Ovary (tissue), 9 donors: ENCODE results near the gene FTCD. TPM values are rescaled to one million over a fixed set of nuclear protein-coding genes. Genes with fewer than 3 reads are reported as not detected.

Experiments used
- DNase-seq, 5 donors: peaks; one replicate each; pipeline ENCODE4 v3.0.0-alpha.2; 2019 to 2020
- H3K27ac ChIP-seq, 2 donors: fragments of 200-600 bp; one replicate each; pipeline versions ENCODE4 v1.5.1 to v1.8.0; 2019 to 2022
- H3K27me3 ChIP-seq: fragments of 200-600 bp; one replicate; pipeline ENCODE4 v1.8.0; 2022
- H3K36me3 ChIP-seq: fragments of 200-600 bp; sonication (generic); one replicate; pipeline ENCODE4 v1.5.1; 2019
- H3K4me1 ChIP-seq: one replicate; pipeline ENCODE4 v1.8.1; 2013; ENCODE audit warnings: mild to moderate bottlenecking, moderate library complexity; ENCODE audit not compliant: insufficient read depth
- H3K4me3 ChIP-seq: fragments of 200-600 bp; sonication (generic); one replicate; pipeline ENCODE4 v1.5.1; 2017
- H3K9me3 ChIP-seq, 2 donors: fragments of 200-600 bp in 1 of 2; sonication (generic) in 1 of 2; one replicate each; pipeline versions ENCODE4 v1.5.1 to v1.8.1; 2013 to 2019; ENCODE audit warnings: mild to moderate bottlenecking in 1 of 2, moderate library complexity in 1 of 2
- EP300 ChIP-seq: sonication (generic); formaldehyde crosslinking; IDR thresholded peaks from one replicate; pipeline ENCODE4 v1.6.1; 2017; ENCODE audit warnings: antibody characterized with exemption
- POLR2A ChIP-seq: fragments of 450-650 bp; IDR thresholded peaks from one replicate; pipeline ENCODE4 v1.6.1; 2017; ENCODE audit warnings: antibody characterized with exemption, mild to moderate bottlenecking, moderate library complexity
- WGBS, 3 donors: extraction: QIAGEN DNeasy Blood & Tissue Kit in 1 of 3; methylation state at CpG; one replicate each; pipeline versions ENCODE4 v1.1.5 to v1.1.7; 2013 to 2017; 5-methylcytosine and 5-hydroxymethylcytosine counted together
- intact Hi-C, 4 donors: fragments of 100-400 bp; cut with DNase I; formaldehyde crosslinking; loops; one replicate each; pipeline versions ENCODE4 v1.11.0 to v1.15.1; 2022 to 2023
- polyA plus RNA-seq, 2 donors: library from polyadenylated mRNA; stranded (reverse); fragments of 200-250 nt in 1 of 2; fragments of 350-450 nt in 1 of 2; fragmentation: Illumina TruSeq in 1 of 2; extraction: RNeasy Lipid Tissue Mini Kit (QIAGEN cat#74804) in 1 of 2; gene quantifications; one replicate each; pipeline ENCODE4 v1.2.3, GENCODE V29; 2013 to 2014
- total RNA-seq, 7 donors: library from RNA; depleted of rRNA in 2 of 7; stranded (reverse); fragments of >200 nt in 2 of 7; fragmentation: NEBNext Ultra II Directional in 3 of 7; extraction: Animal tissue kit (Norgen Biotek cat#: 25700) in 3 of 7; gene quantifications; one replicate each; pipeline versions ENCODE4 v1.1.0 to v1.2.4, GENCODE V29; 2016 to 2023
- TF ChIP-seq, protein P1 (sequence below), 3 donors: fragments of 450-650 bp in 2 of 3; fragments of 200-600 bp in 1 of 3; IDR thresholded peaks; one replicate each; pipeline versions ENCODE4 v1.5.1 to v1.8.0; 2016 to 2022; ENCODE audit warnings: antibody characterized with exemption in 3 of 3, mild to moderate bottlenecking in 1 of 3
- donor health status: DM: no; HTN: no; CAD: no; lungs with moderate emphysema.
- donor health status: DM: no; HTN: no; CAD: no.
- donor health status: Bipolar disorder and iron deficiency.
- donor health status: DM: yes; HTN: yes; CAD: no.
- donor health status: DM: no; HTN: no; CAD: no.
- donor health status: DM: yes; HTN: yes; CAD: no.

FTCD gene
- total and polyA plus RNA-seq, 9 donors = 0.83 to 7.5 (median 3.7) TPM; not detected in 1

GRCh38 chr21:46158666-46159300, 3.4 kb upstream of the FTCD start:
- H3K9me3 ChIP-seq = no peaks in the 10 kb centered on the region
- H3K27me3 ChIP-seq = no peaks in the 10 kb centered on the region
- peak in 3 of 5 donors; percentile 12 to 28 (median 13) for DNase-seq
- intact Hi-C loops = loop anchor here in 1 of 4 donors (10.0 kb wide), 1 partner anchor 66 kb away; the partner anchor contains the start of gene LSS
- no peaks in the 10 kb centered on the region for H3K36me3 ChIP-seq
- 90 to 93% (median 92%) methylated on average over 10 of the region's 10 CpGs for WGBS, 3 donors
- H3K4me3 ChIP-seq = no peak overlapping the region
- no peak for TF ChIP-seq POLR2A
- no peak for TF ChIP-seq EP300
- TF ChIP-seq, protein P1, sequence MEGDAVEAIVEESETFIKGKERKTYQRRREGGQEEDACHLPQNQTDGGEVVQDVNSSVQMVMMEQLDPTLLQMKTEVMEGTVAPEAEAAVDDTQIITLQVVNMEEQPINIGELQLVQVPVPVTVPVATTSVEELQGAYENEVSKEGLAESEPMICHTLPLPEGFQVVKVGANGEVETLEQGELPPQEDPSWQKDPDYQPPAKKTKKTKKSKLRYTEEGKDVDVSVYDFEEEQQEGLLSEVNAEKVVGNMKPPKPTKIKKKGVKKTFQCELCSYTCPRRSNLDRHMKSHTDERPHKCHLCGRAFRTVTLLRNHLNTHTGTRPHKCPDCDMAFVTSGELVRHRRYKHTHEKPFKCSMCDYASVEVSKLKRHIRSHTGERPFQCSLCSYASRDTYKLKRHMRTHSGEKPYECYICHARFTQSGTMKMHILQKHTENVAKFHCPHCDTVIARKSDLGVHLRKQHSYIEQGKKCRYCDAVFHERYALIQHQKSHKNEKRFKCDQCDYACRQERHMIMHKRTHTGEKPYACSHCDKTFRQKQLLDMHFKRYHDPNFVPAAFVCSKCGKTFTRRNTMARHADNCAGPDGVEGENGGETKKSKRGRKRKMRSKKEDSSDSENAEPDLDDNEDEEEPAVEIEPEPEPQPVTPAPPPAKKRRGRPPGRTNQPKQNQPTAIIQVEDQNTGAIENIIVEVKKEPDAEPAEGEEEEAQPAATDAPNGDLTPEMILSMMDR (IDR thresholded peaks at IDR 0.05) = no peak
- no peaks in the 10 kb centered on the region for H3K4me1 ChIP-seq
- no peak overlapping the region for H3K27ac ChIP-seq

GRCh38 chr21:46157987-46158451, 2.6 kb upstream of the FTCD start:
- no peak for TF ChIP-seq EP300
- no peak for TF ChIP-seq POLR2A
- TF ChIP-seq, protein P1 (IDR thresholded peaks at IDR 0.05) = no peak
- peak in 2 of 5 donors; percentile 7 to 26 for DNase-seq
- Histone ChIP-seq H3K9me3 (no peaks in the 10 kb centered on the region), H3K27me3 (no peaks in the 10 kb centered on the region), H3K36me3 (no peaks in the 10 kb centered on the region), H3K27ac (no peak overlapping the region), H3K4me3 (no peak overlapping the region), H3K4me1 (peaks cover 5% of the 10 kb centered on the region)
- intact Hi-C loops = loop anchor here in 1 of 4 donors (10.0 kb wide), 1 partner anchor 67 kb away; the partner anchor contains the start of gene LSS
- WGBS, 3 donors = 89 to 90% (median 90%) methylated on average over 15 of the region's 15 CpGs

GRCh38 chr21:46157396-46157986, 2.1 kb upstream of the FTCD start:
- no peak overlapping the region for H3K27ac ChIP-seq
- 84 to 89% (median 87%) methylated on average over 12 of the region's 12 CpGs for WGBS, 3 donors
- TF ChIP-seq POLR2A = no peak
- TF ChIP-seq, protein P1 (IDR thresholded peaks at IDR 0.05) = no peak
- TF ChIP-seq EP300 = no peak
- H3K36me3 ChIP-seq = no peaks in the 10 kb centered on the region
- H3K9me3 ChIP-seq = no peaks in the 10 kb centered on the region
- H3K4me3 ChIP-seq = no peak overlapping the region
- H3K27me3 ChIP-seq = no peaks in the 10 kb centered on the region
- H3K4me1 ChIP-seq = peaks cover 9% of the 10 kb centered on the region
- intact Hi-C loops = loop anchor here in 1 of 4 donors (10.0 kb wide), 1 partner anchor 67 kb away; the partner anchor contains the start of gene LSS
- DNase-seq = peak in 2 of 5 donors; percentile 10 to 12

DNA sequence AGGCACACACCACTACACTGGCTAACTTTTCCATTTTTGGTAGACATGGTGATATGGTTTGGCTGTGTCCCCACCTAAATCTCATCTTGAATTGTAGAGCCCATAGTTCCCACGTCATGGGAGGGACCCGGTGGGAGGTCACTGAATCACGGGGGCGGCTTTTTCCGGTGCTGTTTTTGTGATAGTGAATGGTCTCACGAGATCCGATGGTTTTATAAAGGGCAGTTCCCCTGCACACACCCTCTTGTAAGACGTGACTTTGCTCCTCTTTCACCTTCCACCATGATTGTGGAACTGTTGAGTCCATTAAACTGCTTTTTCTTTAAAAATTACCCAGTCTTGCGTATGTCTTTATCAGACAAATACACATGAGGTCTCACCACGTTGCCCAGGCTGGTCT, 1.3 kb upstream of the FTCD start:
- Histone ChIP-seq H3K9me3 (no peaks in the 10 kb centered on the region), H3K36me3 (no peaks in the 10 kb centered on the region), H3K27ac (no peak overlapping the region), H3K4me3 (no peak overlapping the region), H3K4me1 (peaks cover 9% of the 10 kb centered on the region), H3K27me3 (no peaks in the 10 kb centered on the region)
- 74 to 79% (median 76%) methylated on average over 10 of the region's 10 CpGs for WGBS, 3 donors
- DNase-seq = peak in 1 of 5 donors; percentile 24
- intact Hi-C loops = loop anchor here in 1 of 4 donors (10.0 kb wide), 1 partner anchor 68 kb away; the partner anchor contains the start of gene LSS
- TF ChIP-seq POLR2A = no peak
- no peak for TF ChIP-seq EP300
- TF ChIP-seq, protein P1 (IDR thresholded peaks at IDR 0.05) = no peak
